Epidermal melanocyte (primary cell): ENCODE measurements around the gene PVALB.

Experiments
- DNase-seq: peaks from one replicate; pipeline ENCODE4 v3.0.0; 2011; ENCODE audit warnings: low spot score; ENCODE audit not compliant: insufficient read length

The PVALB gene

GRCh38 chr22:36816636-36817524 is at the start of gene PVALB:
PVALB (minus strand) TSS chr22:36817035; CDS start chr22:36817005, 30 bp downstream.
- peak; percentile 76 for DNase-seq

GRCh38 chr22:36865346-36865745 is 48.5 kb upstream of the PVALB start:
- DNase-seq = no peak

- DNase-seq = no peak
Observed at GRCh38 chr22:36864454-36865215, 47.8 kb upstream of the PVALB start.

GRCh38 chr22:36863979-36864378 is 47.1 kb upstream of the PVALB start:
- no peak for DNase-seq

GRCh38 chr22:36863281-36863680 is 46.4 kb upstream of the PVALB start:
- DNase-seq = no peak

- no peak for DNase-seq
Observed at GRCh38 chr22:36862251-36863242, 45.7 kb upstream of the PVALB start.

- DNase-seq = no peak
Observed at GRCh38 chr22:36860821-36861659, 44.2 kb upstream of the PVALB start, which contains the start of gene NCF4. NCF4 (plus strand) TSS chr22:36861006; CDS start chr22:36861172, 166 bp downstream.

- DNase-seq = no peak
Observed at GRCh38 chr22:36860438-36860820, 43.6 kb upstream of the PVALB start.

GRCh38 chr22:36860017-36860416 is 43.2 kb upstream of the PVALB start:
- no peak for DNase-seq

- DNase-seq = no peak
Observed at GRCh38 chr22:36858966-36859365, 42.1 kb upstream of the PVALB start.

- no peak for DNase-seq
Observed at GRCh38 chr22:36858156-36858555, 41.3 kb upstream of the PVALB start.

GRCh38 chr22:36856792-36857135 is 39.9 kb upstream of the PVALB start:
- DNase-seq = no peak

- peak; percentile 79 for DNase-seq
Observed at GRCh38 chr22:36856121-36856791, 39.4 kb upstream of the PVALB start.

GRCh38 chr22:36855478-36855877 is 38.6 kb upstream of the PVALB start:
- DNase-seq = no peak

- DNase-seq = no peak
Observed at GRCh38 chr22:36853407-36854099, 36.7 kb upstream of the PVALB start.

- no peak for DNase-seq
Observed at GRCh38 chr22:36852056-36852973, 35.5 kb upstream of the PVALB start.

GRCh38 chr22:36850682-36851081 is 33.8 kb upstream of the PVALB start:
- no peak for DNase-seq

GRCh38 chr22:36850056-36850455 is 33.2 kb upstream of the PVALB start:
- no peak for DNase-seq
